LNCAP (cell line): ENCODE data around the gene MTHFSD.

Source experiments
- CTCF ChIP-seq: fragments of 450-650 bp; IDR thresholded peaks from 2 replicates; pipeline ENCODE4 v1.5.1; 2017; ENCODE audit warnings: mild to moderate bottlenecking

The MTHFSD gene

GRCh38 chr16:86597126-86597879, 42.3 kb upstream of the MTHFSD start:
- no peak for TF ChIP-seq CTCF

- TF ChIP-seq CTCF = no peak
Observed at GRCh38 chr16:86595983-86596605, 41.1 kb upstream of the MTHFSD start.

GRCh38 chr16:86594721-86595120, 39.7 kb upstream of the MTHFSD start:
- no peak for TF ChIP-seq CTCF

- TF ChIP-seq CTCF = no peak
Observed at GRCh38 chr16:86593913-86594620, 39.0 kb upstream of the MTHFSD start.

GRCh38 chr16:86591270-86591669, 36.2 kb upstream of the MTHFSD start:
- no peak for TF ChIP-seq CTCF

- no peak for TF ChIP-seq CTCF
Observed at GRCh38 chr16:86590501-86591144, 35.6 kb upstream of the MTHFSD start.

GRCh38 chr16:86587487-86587886, 32.5 kb upstream of the MTHFSD start:
- TF ChIP-seq CTCF = no peak
